Heart left ventricle (tissue), 13 donors: ENCODE results near the gene SLC5A9.

Experiments used
- POLR2A ChIP-seq, 2 donors: fragments of 450-650 bp; IDR thresholded peaks; one replicate each; pipeline ENCODE4 v1.6.1; 2017; ENCODE audit warnings: antibody characterized with exemption in 2 of 2, mild to moderate bottlenecking in 2 of 2, moderate library complexity in 2 of 2
- TF ChIP-seq, protein P1 (sequence below), 12 donors: fragments of 200-600 bp; sonication (generic) in 4 of 12; IDR thresholded peaks; one replicate each; pipeline versions ENCODE4 v1.5.0 to v1.8.0; 2018 to 2022; ENCODE audit warnings: antibody characterized with exemption in 12 of 12, mild to moderate bottlenecking in 5 of 12
- donor health status: ischemic (EF 13 %, LVEDD 7.1; RV severe dilation, severe dysfunction).
- donor health status: DM: no; HTN: yes; CAD: no.
- donor health status: DM: no; HTN: no; CAD: no.
- donor health status: ischemic (EF 25% LVEDD 6.9; RV normal size, moderate dysfunction).
- donor health status: ischemic (EF 25% LVEDD 5.7; RV mildly dilated, moderate dysfunction).
- donor health status: ischemic (EF 35%, LVEDD 5.7; RV mildly dilated, moderate dysfunction).
- donor health status: nonischemic (EF 11% LVEDD 7.7; RV severe dilation, severe dysfunction).
- donor health status: DM: yes; HTN: yes; CAD: no.
- donor health status: PGD.
- donor health status: ischemic (EF 29% LVEDD 5.4; RV normal size, mild dysfunction).
- donor health status: nonischemic (EF 23%, LVEDD 6.1; RV moderate dilation, normal function).

DNA sequence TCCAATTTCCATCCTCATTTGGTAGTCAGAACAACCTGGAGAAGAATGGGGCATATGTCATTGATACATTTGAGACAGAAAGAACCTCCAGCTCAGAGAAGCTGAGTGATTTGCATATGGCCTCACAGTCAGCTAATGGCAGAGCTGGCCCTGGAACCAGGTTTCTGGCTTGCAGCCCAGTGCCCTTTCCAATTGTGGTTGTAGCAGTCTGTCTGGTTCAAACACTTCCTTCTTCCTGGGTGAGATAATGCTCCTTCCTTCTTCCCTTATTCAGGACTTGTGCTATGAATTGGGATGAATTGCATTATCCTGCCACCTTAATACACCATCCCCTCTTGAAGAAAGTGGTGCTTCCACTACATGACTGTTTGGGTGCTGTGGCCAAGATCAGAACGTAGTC lies 24.2 kb downstream of the SLC5A9 start:
- TF ChIP-seq, protein P1, sequence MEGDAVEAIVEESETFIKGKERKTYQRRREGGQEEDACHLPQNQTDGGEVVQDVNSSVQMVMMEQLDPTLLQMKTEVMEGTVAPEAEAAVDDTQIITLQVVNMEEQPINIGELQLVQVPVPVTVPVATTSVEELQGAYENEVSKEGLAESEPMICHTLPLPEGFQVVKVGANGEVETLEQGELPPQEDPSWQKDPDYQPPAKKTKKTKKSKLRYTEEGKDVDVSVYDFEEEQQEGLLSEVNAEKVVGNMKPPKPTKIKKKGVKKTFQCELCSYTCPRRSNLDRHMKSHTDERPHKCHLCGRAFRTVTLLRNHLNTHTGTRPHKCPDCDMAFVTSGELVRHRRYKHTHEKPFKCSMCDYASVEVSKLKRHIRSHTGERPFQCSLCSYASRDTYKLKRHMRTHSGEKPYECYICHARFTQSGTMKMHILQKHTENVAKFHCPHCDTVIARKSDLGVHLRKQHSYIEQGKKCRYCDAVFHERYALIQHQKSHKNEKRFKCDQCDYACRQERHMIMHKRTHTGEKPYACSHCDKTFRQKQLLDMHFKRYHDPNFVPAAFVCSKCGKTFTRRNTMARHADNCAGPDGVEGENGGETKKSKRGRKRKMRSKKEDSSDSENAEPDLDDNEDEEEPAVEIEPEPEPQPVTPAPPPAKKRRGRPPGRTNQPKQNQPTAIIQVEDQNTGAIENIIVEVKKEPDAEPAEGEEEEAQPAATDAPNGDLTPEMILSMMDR (IDR thresholded peaks at IDR 0.05), result no peak
- TF ChIP-seq POLR2A (IDR thresholded peaks at IDR 0.05), result no peak
